ENCODE results near the gene IL6. TPM values are rescaled to one million over a fixed set of nuclear protein-coding genes. Genes with fewer than 3 reads are reported as not detected.

The IL6 gene
- total and polyA plus RNA-seq, 2 of the 13 experiments (the other 11 are each of a cell fraction or from before 2014, with no cell fraction given), result not detected

- H3K9me3 ChIP-seq (ENCODE audit: low read length), result no peaks in the 10 kb centered on the region
- ATAC-seq, result no peak
- H3K4me1 ChIP-seq (ENCODE audit: insufficient read depth, low read length), result no peaks in the 10 kb centered on the region
- DNase-seq (ENCODE audit: low spot score), result no peak
- in situ Hi-C loops (cut with HindIII; ENCODE audit: extremely low pct_ligation_motif_present, low pct_unique_long_range_greater_than_20kb) (no loop called here), intact Hi-C loops (cut with micrococcal nuclease; ENCODE audit: unreplicated experiment) (no loop called here)
- POLR2A ChIA-PET, result no interaction called here
- no peak overlapping the region for H3K4me3 ChIP-seq (replicated peaks in 1 of 3; ENCODE audit: insufficient read depth in 1 of 3, low read depth in 2 of 3, low read length in 3 of 3)
- WGBS (ENCODE audit: low lambda C conversion rate), result 15% methylated on average over 4 of the region's 5 CpGs
- no TSS peak for BruUV-seq (replicated peaks)
- TF ChIP-seq THAP11 (CRISPR knock-in tag; IDR thresholded peaks at IDR 0.05) (no peak), PRDM15 (CRISPR knock-in tag; IDR thresholded peaks at IDR 0.05) (no peak), KAT2B (IDR thresholded peaks at IDR 0.05; ENCODE audit: borderline replicate concordance, low read depth, low read length) (no peak), ZNF547 (CRISPR knock-in tag; IDR thresholded peaks at IDR 0.05) (no peak), ZNF44 (CRISPR knock-in tag; IDR thresholded peaks at IDR 0.05) (no peak), HHEX (CRISPR knock-in tag; IDR thresholded peaks at IDR 0.05) (no peak), ZNF629 (CRISPR knock-in tag; conservative IDR thresholded peaks at IDR 0.05) (no peak), PCBP1 (IDR thresholded peaks at IDR 0.05; ENCODE audit: borderline replicate concordance, low read depth, low read length) (no peak)
- no peak overlapping the region for H3K9ac ChIP-seq (ENCODE audit: insufficient read depth, low read depth, low read length)
- H3K27me3 ChIP-seq (ENCODE audit: control insufficient read depth in 1 of 2, insufficient read depth in 2 of 2, low read length in 2 of 2), result no peaks in the 10 kb centered on the region; a peak in 1 of 5 replicates
- no peak overlapping the region for H2AFZ ChIP-seq (ENCODE audit: low read length)
- no peaks in the 10 kb centered on the region for H4K20me1 ChIP-seq (ENCODE audit: insufficient read depth, low read length)
- FAIRE-seq, result no peak
- H3K36me3 ChIP-seq (replicated peaks in 1 of 2; ENCODE audit: control insufficient read depth in 1 of 2, insufficient read depth in 2 of 2, low read length in 2 of 2), result no peaks in the 10 kb centered on the region
- no peak overlapping the region for H3K27ac ChIP-seq (ENCODE audit: extremely low read length, insufficient read depth, low read length)
- no peak overlapping the region for H3K4me2 ChIP-seq (ENCODE audit: low read depth, low read length)
- no peaks in the 10 kb centered on the region for H3K79me2 ChIP-seq (ENCODE audit: insufficient read depth, low read length)
- CTCF ChIA-PET (ENCODE audit: low intra/inter-chr PET ratio, low total read pairs), result no interaction called here
These were observed 46.5 kb upstream of the IL6 start for GRCh38 chr7:22680482-22680911.

All from HepG2 (cell line).